PC-9 (cell line): ENCODE data around the gene LMTK3. TPM values are rescaled to one million over a fixed set of nuclear protein-coding genes. Genes with fewer than 3 reads are reported as not detected.
A peak's percentile ranks its signal among the peaks of the same experiment; 100 is the strongest.

ENCODE experiments used
- BruUV-seq: library from RNA; stranded (reverse); fragments of 400-500 nt; replicated peaks from 2 replicates; lab custom pipeline; 2021; lab: Mats Ljungman, UMichigan
- CTCF ChIA-PET: fragments of 300-600 bp; sonication (Branson Sonifier 250); formaldehyde crosslinking; loops from one replicate; lab custom pipeline; 2022; ENCODE audit warnings: antibody characterized with exemption; lab: Charles Lee
- POLR2A ChIA-PET: fragments of 300-600 bp; sonication (Branson Sonifier 250); formaldehyde crosslinking; loops from one replicate; lab custom pipeline; 2022; ENCODE audit warnings: antibody characterized with exemption; ENCODE audit not compliant: unreplicated experiment; lab: Charles Lee
- DNase-seq, 2 experiments: peaks; one replicate each; pipeline versions ENCODE4 v3.0.0 to v3.0.0-alpha.2; 2015 to 2022; ENCODE audit warnings: mixed read lengths in 1 of 2
- H2AFZ ChIP-seq: fragments of 200-600 bp; sonication (generic); 2 replicates; pipeline ENCODE4 v1.8.1; 2017; ENCODE audit warnings: antibody characterized with exemption
- H3F3A ChIP-seq: fragments of 200-600 bp; sonication (generic); 2 replicates; pipeline ENCODE4 v1.8.1; 2017; ENCODE audit warnings: antibody characterized with exemption, mild to moderate bottlenecking, low read depth; ENCODE audit not compliant: insufficient read depth
- H3K27ac ChIP-seq: fragments of 200-600 bp; sonication (generic); 2 replicates; pipeline ENCODE4 v1.6.1; 2016; ENCODE audit warnings: mixed run types
- H3K27me3 ChIP-seq: fragments of 200-600 bp; sonication (generic); 2 replicates; pipeline ENCODE4 v1.6.1; 2016; ENCODE audit warnings: low read depth, mixed run types; ENCODE audit not compliant: insufficient read depth
- H3K36me3 ChIP-seq: fragments of 200-600 bp; sonication (generic); 2 replicates; pipeline ENCODE4 v1.6.1; 2016; ENCODE audit warnings: low read depth, mixed run types
- H3K4me1 ChIP-seq: fragments of 200-600 bp; sonication (generic); replicated peaks from 2 replicates; pipeline ENCODE4 v1.6.1; 2016; ENCODE audit warnings: mixed run types; ENCODE audit not compliant: insufficient read depth
- H3K4me2 ChIP-seq: fragments of 200-600 bp; sonication (generic); 2 replicates; pipeline ENCODE4 v1.6.1; 2017; ENCODE audit warnings: mixed run types
- H3K4me3 ChIP-seq: fragments of 200-600 bp; sonication (generic); 2 replicates; pipeline ENCODE4 v1.6.1; 2016; ENCODE audit warnings: mixed run types
- H3K79me2 ChIP-seq: fragments of 200-600 bp; sonication (generic); 2 replicates; pipeline ENCODE4 v1.6.1; 2017; ENCODE audit warnings: low read depth, mixed run types
- H3K9me2 ChIP-seq: fragments of 200-600 bp; sonication (generic); 2 replicates; pipeline ENCODE4 v1.8.1; 2017; ENCODE audit warnings: mild to moderate bottlenecking; ENCODE audit not compliant: insufficient read depth
- H3K9me3 ChIP-seq: fragments of 200-600 bp; sonication (generic); 2 replicates; pipeline ENCODE4 v1.8.1; 2016; ENCODE audit warnings: low read depth; ENCODE audit not compliant: insufficient read depth
- H4K20me1 ChIP-seq: fragments of 200-600 bp; sonication (generic); 2 replicates; pipeline ENCODE4 v1.8.1; 2017; ENCODE audit not compliant: insufficient read depth
- EZH2 ChIP-seq: fragments of 200-600 bp; sonication (generic); IDR thresholded peaks from 2 replicates; pipeline ENCODE4 v1.8.0; 2017; ENCODE audit warnings: antibody characterized with exemption, low read depth
- intact Hi-C: fragments of 100-400 bp; cut with micrococcal nuclease; formaldehyde crosslinking; loops from one replicate; pipeline ENCODE4 v1.10.0; 2022; ENCODE audit not compliant: unreplicated experiment
- total RNA-seq: library from RNA; stranded (reverse); gene quantifications from 2 replicates; pipeline ENCODE4 v1.2.3, GENCODE V29; 2021
- TF ChIP-seq, protein P1 (sequence below): fragments of 200-600 bp; sonication (generic); conservative IDR thresholded peaks from 2 replicates; pipeline ENCODE4 v1.6.1; 2017; ENCODE audit warnings: mixed run types, antibody characterized with exemption, mild to moderate bottlenecking, moderate library complexity

Gene LMTK3
- total RNA-seq, 1 experiment from 2014 or later: 13.9 TPM

DNA sequence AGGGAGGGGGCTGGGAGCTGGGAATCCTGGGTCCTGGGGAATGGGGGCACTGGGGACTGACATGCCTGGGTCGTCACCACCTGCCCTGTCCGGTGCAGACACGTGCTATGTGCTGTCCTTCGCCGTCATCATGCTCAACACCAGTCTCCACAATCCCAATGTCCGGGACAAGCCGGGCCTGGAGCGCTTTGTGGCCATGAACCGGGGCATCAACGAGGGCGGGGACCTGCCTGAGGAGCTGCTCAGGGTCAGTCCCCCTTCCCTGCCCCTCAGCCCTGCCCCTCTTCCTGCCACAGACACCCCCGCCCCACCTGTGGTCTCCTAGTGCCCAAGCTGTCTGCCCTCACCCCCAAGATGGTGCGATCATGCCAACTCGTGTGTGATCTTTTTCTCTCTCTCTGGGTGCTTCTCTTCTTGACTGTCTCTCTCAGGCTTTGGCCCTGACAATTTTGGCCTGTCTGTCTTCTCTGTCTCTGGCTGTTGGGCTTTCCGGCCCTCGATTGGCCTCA lies 37.5 kb downstream of the LMTK3 start:
- Histone ChIP-seq H3K4me1 (peaks cover 6% of the 10 kb centered on the region; the same call in 1 of the 2 replicates), H4K20me1 (peaks cover 58% of the 10 kb centered on the region), H3K9me2 (no peaks in the 10 kb centered on the region), H3K79me2 (peaks cover 26% of the 10 kb centered on the region), H3K27ac (no peak overlapping the region), H3K9me3 (no peaks in the 10 kb centered on the region), H2AFZ (no peak overlapping the region), H3K27me3 (no peaks in the 10 kb centered on the region), H3K36me3 (peaks cover 35% of the 10 kb centered on the region), H3K4me3 (no peak overlapping the region), H3K4me2 (no peak overlapping the region), H3F3A (peaks cover 30% of the 10 kb centered on the region; the same call in 1 of the 2 replicates)
- ChIA-PET POLR2A (no interaction called here), CTCF (no interaction called here)
- intact Hi-C loops: no loop called here
- DNase-seq: no peak
- BruUV-seq: no TSS peak
- TF ChIP-seq EZH2: no peak
- TF ChIP-seq, protein P1, sequence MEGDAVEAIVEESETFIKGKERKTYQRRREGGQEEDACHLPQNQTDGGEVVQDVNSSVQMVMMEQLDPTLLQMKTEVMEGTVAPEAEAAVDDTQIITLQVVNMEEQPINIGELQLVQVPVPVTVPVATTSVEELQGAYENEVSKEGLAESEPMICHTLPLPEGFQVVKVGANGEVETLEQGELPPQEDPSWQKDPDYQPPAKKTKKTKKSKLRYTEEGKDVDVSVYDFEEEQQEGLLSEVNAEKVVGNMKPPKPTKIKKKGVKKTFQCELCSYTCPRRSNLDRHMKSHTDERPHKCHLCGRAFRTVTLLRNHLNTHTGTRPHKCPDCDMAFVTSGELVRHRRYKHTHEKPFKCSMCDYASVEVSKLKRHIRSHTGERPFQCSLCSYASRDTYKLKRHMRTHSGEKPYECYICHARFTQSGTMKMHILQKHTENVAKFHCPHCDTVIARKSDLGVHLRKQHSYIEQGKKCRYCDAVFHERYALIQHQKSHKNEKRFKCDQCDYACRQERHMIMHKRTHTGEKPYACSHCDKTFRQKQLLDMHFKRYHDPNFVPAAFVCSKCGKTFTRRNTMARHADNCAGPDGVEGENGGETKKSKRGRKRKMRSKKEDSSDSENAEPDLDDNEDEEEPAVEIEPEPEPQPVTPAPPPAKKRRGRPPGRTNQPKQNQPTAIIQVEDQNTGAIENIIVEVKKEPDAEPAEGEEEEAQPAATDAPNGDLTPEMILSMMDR: no peak

DNA sequence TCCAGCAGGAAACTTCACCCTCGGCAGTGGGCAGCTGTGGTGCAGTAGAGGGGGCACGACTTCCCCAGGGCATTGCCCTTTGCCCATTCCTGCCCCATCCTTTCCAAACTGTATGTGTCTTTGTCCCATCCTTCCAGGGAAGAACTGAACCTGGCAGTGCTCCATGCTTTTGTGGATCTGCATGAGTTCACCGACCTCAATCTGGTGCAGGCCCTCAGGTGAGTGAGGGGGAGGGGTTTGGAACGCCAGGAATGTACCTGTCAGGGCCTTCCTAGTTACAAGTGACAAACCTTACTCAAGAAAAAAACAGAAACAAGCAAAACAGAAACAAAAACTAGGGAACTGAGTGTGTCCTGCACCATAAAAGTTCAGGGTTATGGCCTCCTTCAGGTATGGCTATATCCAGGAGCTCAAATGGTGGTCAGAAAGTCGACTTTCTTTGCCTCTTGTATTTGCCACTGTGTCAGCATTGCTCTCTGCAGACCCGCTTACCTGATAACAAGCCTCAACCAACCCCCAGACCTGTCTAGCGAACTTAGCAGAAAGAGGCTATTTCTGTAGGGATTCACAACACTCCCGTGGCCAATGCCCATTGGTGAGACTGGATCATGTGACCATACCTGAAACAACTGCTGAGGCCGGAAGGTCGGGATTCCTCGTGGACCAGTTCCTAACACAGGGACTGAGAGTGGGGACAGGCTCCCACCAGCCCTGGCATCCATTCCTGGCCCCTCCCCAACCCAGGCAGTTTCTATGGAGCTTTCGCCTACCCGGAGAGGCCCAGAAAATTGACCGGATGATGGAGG lies 38.3 kb downstream of the LMTK3 start:
- no peak overlapping the region for H2AFZ ChIP-seq
- no peaks in the 10 kb centered on the region for H3K27me3 ChIP-seq
- H3K4me3 ChIP-seq: no peak overlapping the region
- peaks cover 7% of the 10 kb centered on the region for H3K4me1 ChIP-seq
- no peak overlapping the region for H3K27ac ChIP-seq
- H3K9me2 ChIP-seq: no peaks in the 10 kb centered on the region
- TF ChIP-seq, protein P1: no peak
- TF ChIP-seq EZH2: no peak
- no TSS peak for BruUV-seq
- H3K4me2 ChIP-seq: no peak overlapping the region
- DNase-seq: peak in 1 of 2 experiments; percentile 60
- H4K20me1 ChIP-seq: peaks cover 55% of the 10 kb centered on the region
- POLR2A ChIA-PET: no interaction called here
- H3K79me2 ChIP-seq: peaks cover 26% of the 10 kb centered on the region
- peaks cover 34% of the 10 kb centered on the region for H3K36me3 ChIP-seq
- intact Hi-C loops: no loop called here
- no peaks in the 10 kb centered on the region for H3K9me3 ChIP-seq
- CTCF ChIA-PET: no interaction called here
- peaks cover 31% of the 10 kb centered on the region; the same call in 1 of the 2 replicates for H3F3A ChIP-seq

DNA sequence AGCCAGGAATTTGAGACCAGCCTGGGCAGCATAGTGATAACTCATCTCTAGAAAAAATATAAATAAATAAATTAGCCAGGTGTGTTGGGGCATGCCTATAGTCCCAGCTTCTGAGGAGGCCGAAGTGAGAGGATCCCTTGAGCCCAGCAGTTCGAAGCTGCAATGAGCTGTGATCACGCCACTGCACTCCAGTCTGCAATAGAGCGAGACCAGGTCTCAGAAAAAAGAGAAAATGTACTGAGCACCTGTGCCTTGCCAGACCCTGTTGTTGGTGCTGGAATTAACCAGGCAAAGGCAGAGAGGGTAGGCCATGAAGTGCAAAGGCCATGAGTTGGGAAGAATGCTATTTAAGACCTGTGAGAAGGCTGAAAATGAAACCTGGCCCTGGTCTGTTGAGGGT lies 39.8 kb downstream of the LMTK3 start:
- POLR2A ChIA-PET: no interaction called here
- TF ChIP-seq, protein P1: no peak
- no peak for TF ChIP-seq EZH2
- H3K79me2 ChIP-seq: peaks cover 26% of the 10 kb centered on the region
- no peaks in the 10 kb centered on the region for H3K9me2 ChIP-seq
- CTCF ChIA-PET: no interaction called here
- H3K4me2 ChIP-seq: no peak overlapping the region
- no TSS peak for BruUV-seq
- no peak for DNase-seq
- peaks cover 11% of the 10 kb centered on the region for H3K4me1 ChIP-seq
- H3K36me3 ChIP-seq: peaks cover 31% of the 10 kb centered on the region
- peaks cover 42% of the 10 kb centered on the region for H4K20me1 ChIP-seq
- H3F3A ChIP-seq: peaks cover 31% of the 10 kb centered on the region; the same call in 1 of the 2 replicates
- no peak overlapping the region for H3K27ac ChIP-seq
- no peaks in the 10 kb centered on the region for H3K27me3 ChIP-seq
- H2AFZ ChIP-seq: no peak overlapping the region
- intact Hi-C loops: no loop called here
- no peak overlapping the region for H3K4me3 ChIP-seq
- no peaks in the 10 kb centered on the region for H3K9me3 ChIP-seq
